HG03139 (cell line): ENCODE data around the gene F8.

Experiments
- ATAC-seq: cut with Tn5 transposase; IDR thresholded peaks from one replicate; pipeline ENCODE4 v1.9.1; 2021; ENCODE audit not compliant: unreplicated experiment

The F8 gene

GRCh38 chrX:154791939-154792338 lies 230.6 kb downstream of the F8 start:
- ATAC-seq, result no peak

DNA sequence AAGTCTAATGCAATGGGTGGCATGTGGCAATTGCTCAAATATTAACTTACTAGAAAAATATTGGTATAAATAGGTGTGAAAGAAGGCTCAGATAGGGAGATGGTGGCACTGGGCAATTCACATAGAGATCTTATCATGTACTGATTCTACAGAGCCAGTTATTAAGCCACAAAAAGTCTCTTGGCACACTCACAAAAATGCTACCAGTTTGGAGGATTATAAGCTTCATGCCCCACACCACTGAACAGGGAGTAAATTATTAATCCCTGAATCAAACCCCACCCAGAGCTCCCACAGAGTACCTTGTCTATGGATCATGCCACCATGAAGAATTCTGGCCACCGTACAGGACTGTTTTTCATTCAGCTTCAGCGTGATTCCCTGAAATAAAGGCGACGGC lies 231.1 kb downstream of the F8 start:
- ATAC-seq, result no peak
